NCI-H187 treated with DMSO at 0.1 percent for 48 hours (cell line): ENCODE data around the gene ETFBKMT.

ENCODE experiments used
- DNase-seq: peaks from one replicate; lab custom pipeline; 2025; lab: John Stamatoyannopoulos, UW

Gene ETFBKMT, protein sequence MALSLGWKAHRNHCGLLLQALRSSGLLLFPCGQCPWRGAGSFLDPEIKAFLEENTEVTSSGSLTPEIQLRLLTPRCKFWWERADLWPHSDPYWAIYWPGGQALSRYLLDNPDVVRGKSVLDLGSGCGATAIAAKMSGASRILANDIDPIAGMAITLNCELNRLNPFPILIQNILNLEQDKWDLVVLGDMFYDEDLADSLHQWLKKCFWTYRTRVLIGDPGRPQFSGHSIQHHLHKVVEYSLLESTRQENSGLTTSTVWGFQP

GRCh38 chr12:31659087-31659942 is at the start of gene ETFBKMT:
ETFBKMT (plus strand) TSS chr12:31659688; CDS start chr12:31661954, 2,266 bp downstream.
- DNase-seq, result peak; percentile 91

- no peak for DNase-seq
Measured at GRCh38 chr12:31612819-31613218, 46.7 kb upstream of the ETFBKMT start.

DNA sequence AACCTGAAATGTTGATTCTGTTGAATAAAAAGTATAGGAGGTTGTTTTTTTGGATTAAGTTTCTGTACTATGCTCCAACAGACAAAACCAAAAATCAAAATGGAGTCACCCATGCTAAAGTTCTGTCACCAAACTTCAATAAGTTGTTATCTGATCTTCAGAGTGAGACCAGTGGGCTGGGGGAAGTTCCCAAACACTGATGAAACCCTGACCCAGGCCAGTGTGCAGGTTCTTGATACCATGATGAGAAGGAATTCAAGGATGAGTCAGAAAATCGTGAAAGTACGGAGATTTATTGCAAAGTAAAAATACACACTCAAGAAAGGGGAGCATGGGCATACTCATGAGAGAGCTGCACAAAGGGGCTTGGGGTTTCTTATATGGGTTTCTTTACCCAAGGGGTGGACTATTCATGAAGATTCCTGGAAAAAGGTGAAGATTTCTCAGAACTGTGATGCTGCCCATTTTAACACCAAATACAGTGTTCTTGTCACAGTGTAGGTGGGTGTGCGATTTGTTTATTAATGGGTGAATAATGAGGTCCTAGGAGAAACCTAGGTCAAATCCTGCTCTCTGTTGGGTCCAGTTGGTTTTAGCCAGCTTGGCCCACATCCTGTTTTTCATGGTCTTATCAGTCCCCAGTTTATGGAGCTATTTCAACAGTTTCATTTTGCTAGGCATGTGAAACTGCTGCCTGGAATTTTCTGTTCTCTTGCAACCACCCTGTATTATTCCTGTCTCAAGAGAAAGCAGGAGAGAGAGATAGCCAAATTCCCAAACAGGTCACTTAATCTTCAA is 41.1 kb upstream of the ETFBKMT start:
- DNase-seq, result no peak

DNA sequence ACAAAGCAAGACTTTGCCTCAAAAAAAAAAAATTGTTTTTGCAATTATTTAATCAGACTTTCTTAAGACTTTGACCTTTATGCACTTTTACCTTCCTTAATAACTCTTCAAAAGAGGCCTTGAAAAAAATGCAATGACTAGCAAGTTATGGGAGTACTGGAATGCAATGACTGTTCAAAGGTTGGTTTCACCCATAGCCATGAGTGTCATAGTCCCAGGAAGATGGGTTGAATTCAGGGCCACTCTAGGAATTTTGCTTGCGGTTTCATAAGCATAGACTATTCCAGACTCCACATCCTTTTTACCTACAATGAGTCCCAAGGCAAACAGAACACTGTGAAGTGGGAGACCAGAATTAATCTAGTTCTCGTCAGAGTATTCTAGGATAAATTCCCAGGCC is 39.2 kb upstream of the ETFBKMT start:
- no peak for DNase-seq

DNA sequence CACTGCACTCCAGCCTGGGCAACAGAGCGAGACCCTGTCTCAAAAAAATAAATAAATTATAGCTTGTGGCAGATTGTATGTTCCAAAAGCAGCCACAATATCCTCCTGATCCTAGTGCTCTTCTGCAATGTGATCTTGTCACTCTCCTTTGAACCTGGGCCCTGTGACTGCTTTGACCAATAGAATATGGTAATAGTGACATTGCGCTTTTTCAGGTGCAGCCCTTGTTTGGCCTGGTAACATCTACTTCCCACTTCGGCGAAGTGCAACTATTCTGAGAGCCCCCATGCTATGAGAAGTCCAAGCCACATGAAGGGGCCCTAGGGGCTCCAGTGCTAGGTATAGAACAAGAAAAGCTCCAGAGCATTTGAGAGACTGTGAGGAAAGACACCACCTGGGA is 37.5 kb upstream of the ETFBKMT start:
- no peak for DNase-seq

- no peak for DNase-seq
Measured at GRCh38 chr12:31626270-31626995, 33.1 kb upstream of the ETFBKMT start.

- DNase-seq, result no peak
Measured at GRCh38 chr12:31627456-31628054, 31.9 kb upstream of the ETFBKMT start.

- DNase-seq, result no peak
Measured at GRCh38 chr12:31629756-31630732, 29.4 kb upstream of the ETFBKMT start.

DNA sequence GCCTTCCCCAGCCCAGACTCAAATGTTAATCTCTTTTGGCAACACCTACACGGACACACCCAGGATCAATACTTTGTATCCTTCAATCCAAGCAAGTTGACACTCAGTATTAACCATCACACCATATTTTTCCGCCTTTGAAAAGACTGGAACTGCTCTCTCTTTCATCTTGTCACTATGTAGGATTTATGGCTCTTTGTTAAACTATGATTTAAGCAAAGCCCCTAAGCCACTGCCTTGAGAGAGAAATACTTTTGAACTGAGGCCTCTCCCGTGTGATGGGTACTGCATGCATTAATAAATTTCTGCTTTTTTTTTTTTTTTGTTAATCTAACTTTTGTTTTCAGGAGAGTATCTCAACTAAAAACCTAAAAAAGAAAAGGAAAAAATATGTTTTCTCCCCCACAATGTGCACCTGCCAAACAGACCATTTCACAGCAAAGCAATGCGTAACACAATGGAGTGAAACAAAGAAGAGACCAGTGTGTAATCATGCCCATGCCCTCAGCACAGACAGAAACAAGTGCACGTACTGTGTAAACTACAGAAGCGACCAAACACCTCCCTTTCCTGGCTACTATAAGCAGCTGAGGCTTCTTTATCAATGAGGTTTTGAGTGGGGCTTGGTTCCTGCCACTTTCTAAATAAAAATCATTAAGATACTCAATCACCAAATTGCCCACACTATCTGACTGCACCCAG is 28.3 kb upstream of the ETFBKMT start:
- no peak for DNase-seq

DNA sequence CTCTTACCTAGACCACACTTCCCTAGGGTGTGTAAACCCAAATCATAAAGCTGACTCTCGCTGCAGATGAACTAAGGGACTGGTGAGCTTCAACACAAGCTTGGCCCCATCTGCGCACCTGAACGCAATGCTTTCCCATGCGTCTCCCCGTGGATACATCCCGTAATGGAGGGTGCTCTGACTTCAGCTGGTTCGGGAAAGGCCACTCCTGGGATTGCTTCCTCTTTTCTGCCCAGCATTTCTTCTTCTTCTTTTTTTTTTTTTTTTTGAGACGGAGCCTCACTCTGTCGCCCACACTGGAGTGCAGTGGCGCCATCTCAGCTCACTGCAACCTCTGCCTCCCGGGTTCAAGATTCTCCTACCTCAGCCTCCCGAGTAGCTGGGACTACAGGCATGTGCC is 27.7 kb upstream of the ETFBKMT start:
- no peak for DNase-seq

DNA sequence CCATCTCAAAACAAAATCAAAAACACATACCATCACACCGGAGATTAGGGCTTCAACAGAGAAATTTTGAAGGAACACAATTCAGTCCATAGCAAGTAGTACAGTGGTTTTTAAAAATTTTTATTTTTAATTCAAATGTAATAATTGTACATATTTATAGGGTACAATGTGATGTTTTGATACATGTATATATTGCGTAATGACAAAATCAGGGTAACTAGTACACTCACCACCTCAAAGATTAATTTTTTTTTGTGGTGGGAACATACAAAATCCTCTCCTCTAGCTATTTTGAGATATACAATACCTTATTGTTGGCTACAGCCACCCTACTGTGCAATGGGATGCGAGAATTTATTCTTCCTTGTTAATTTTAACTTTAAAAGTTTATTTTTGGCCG is 26.0 kb upstream of the ETFBKMT start:
- no peak for DNase-seq

DNA sequence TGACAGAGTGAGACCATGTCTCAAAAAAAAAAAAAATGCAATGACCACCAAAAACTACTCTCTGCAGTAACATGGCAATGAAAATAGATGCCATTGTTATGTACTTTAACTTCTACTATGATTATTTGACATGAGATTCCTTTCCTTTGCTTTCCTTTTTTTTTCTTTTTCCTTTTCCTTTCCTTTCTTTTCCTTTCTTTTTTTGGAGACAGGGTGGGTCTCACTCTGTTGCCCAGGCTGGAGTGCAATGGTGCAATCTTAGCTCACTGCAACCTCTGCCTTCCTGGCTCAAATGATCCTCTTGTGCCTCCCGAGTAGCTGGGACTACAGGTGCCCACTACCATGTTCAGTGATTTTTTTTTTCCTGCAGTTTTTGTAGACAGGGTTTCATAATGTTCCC is 24.9 kb upstream of the ETFBKMT start:
- no peak for DNase-seq

GRCh38 chr12:31641509-31642090 is 17.9 kb upstream of the ETFBKMT start:
- no peak for DNase-seq

- no peak for DNase-seq
Measured at GRCh38 chr12:31644536-31644935, 15.0 kb upstream of the ETFBKMT start.

- DNase-seq, result no peak
Measured at GRCh38 chr12:31645924-31646323, 13.6 kb upstream of the ETFBKMT start.

DNA sequence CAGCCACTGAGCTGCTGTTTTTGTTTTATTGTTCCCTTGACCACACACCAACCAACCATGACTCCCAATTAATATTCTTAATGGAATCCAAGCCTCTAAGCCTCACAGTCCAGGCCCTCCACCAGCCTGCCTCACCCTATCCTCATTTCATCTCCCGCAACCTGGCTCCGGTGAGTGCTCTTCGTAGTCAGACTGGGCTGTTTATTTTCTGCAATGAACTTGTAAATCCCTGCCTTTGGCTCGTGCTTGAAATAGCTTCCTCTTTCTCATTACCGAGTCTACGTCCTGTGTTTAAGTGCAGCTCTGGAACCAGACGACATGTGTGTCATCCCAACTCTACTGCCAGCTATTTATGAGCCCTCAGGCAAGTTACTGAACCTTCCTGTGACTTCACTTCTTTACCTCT is 12.4 kb upstream of the ETFBKMT start:
- no peak for DNase-seq

- DNase-seq, result no peak
Measured at GRCh38 chr12:31650918-31651317, 8.6 kb upstream of the ETFBKMT start.

GRCh38 chr12:31651893-31652521 is 7.5 kb upstream of the ETFBKMT start:
- no peak for DNase-seq

- DNase-seq, result no peak
Measured at GRCh38 chr12:31655208-31655607, 4.3 kb upstream of the ETFBKMT start.
